ENCODE results near the gene SIGLEC11.

Gene SIGLEC11

GRCh38 chr19:49911381-49912145 lies 49.4 kb downstream of the SIGLEC11 start:
- ChIA-PET POLR2A (interaction anchor here (0.9 to 1.8 kb wide), 6 partner anchors 10 to 42 kb away, joined by 4 to 10 read pairs (median 5); partner anchors contain the start of genes AKT1S1, ATF5 and NUP62), CTCF (interaction anchor here (0.6 to 1.4 kb wide), 5 partner anchors 9 to 29 kb away, joined by 3 to 6 read pairs (median 4); partner anchors contain the start of gene NUP62)
- Histone ChIP-seq H3K36me3 (ENCODE audit: control insufficient read depth in 2 of 2, insufficient read depth in 1 of 2, low read length in 2 of 2) (peaks cover 54 to 84% of the 10 kb centered on the region in 2 experiments), H3K4me3 (ENCODE audit: low read depth, low read length) (no peak overlapping the region), H3K27ac (ENCODE audit: extremely low read depth, low read depth, low read length) (peak overlapping the region; percentile 34; the same call in 1 of the 2 replicates), H3K4me1 (ENCODE audit: control insufficient read depth, insufficient read depth, low read length) (no peaks in the 10 kb centered on the region), H3K9me3 (ENCODE audit: control insufficient read depth, insufficient read depth, low read depth, low read length) (no peaks in the 10 kb centered on the region)
- TF ChIP-seq BCL11A (tag by site-specific recombination; IDR thresholded peaks at IDR 0.05; ENCODE audit: low read depth), result no peak
- no peak for TF ChIP-seq ZNF473 (tag by site-specific recombination; IDR thresholded peaks at IDR 0.05)
- TF ChIP-seq ZNF404 (tag by site-specific recombination; IDR thresholded peaks at IDR 0.05), result no peak
- no peak for TF ChIP-seq OSR2 (tag by site-specific recombination; IDR thresholded peaks at IDR 0.05)
- no peak for TF ChIP-seq ZNF433 (tag by site-specific recombination; IDR thresholded peaks at IDR 0.05; ENCODE audit: low read depth)
- no peak for TF ChIP-seq ZNF692 (tag by site-specific recombination; IDR thresholded peaks at IDR 0.05)
- no peak for TF ChIP-seq ZBTB21 (tag by site-specific recombination; IDR thresholded peaks at IDR 0.05)
- TF ChIP-seq FEZF1 (tag by site-specific recombination; IDR thresholded peaks at IDR 0.05), result no peak
- TF ChIP-seq ZNF654 (tag by site-specific recombination; IDR thresholded peaks at IDR 0.05; ENCODE audit: low read depth), result no peak
- TF ChIP-seq ZNF610 (tag by site-specific recombination; IDR thresholded peaks at IDR 0.05; ENCODE audit: borderline replicate concordance), result no peak
- TF ChIP-seq, protein P1, sequence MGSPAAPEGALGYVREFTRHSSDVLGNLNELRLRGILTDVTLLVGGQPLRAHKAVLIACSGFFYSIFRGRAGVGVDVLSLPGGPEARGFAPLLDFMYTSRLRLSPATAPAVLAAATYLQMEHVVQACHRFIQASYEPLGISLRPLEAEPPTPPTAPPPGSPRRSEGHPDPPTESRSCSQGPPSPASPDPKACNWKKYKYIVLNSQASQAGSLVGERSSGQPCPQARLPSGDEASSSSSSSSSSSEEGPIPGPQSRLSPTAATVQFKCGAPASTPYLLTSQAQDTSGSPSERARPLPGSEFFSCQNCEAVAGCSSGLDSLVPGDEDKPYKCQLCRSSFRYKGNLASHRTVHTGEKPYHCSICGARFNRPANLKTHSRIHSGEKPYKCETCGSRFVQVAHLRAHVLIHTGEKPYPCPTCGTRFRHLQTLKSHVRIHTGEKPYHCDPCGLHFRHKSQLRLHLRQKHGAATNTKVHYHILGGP (tag by site-specific recombination; IDR thresholded peaks at IDR 0.05), result no peak
- TF ChIP-seq, protein P2, sequence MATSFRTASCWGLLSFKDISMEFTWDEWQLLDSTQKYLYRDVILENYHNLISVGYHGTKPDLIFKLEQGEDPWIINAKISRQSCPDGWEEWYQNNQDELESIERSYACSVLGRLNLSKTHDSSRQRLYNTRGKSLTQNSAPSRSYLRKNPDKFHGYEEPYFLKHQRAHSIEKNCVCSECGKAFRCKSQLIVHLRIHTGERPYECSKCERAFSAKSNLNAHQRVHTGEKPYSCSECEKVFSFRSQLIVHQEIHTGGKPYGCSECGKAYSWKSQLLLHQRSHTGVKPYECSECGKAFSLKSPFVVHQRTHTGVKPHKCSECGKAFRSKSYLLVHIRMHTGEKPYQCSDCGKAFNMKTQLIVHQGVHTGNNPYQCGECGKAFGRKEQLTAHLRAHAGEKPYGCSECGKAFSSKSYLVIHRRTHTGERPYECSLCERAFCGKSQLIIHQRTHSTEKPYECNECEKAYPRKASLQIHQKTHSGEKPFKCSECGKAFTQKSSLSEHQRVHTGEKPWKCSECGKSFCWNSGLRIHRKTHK (tag by site-specific recombination; IDR thresholded peaks at IDR 0.05), result no peak
- no peak for TF ChIP-seq YY1 (tag by site-specific recombination; IDR thresholded peaks at IDR 0.05)
- no peak for TF ChIP-seq ZNF155 (tag by site-specific recombination; IDR thresholded peaks at IDR 0.05)
- no peak for TF ChIP-seq ZNF600 (tag by site-specific recombination; IDR thresholded peaks at IDR 0.05)
- TF ChIP-seq AEBP2 (tag by site-specific recombination; IDR thresholded peaks at IDR 0.05; ENCODE audit: borderline replicate concordance), result no peak
- TF ChIP-seq ZNF501 (tag by site-specific recombination; IDR thresholded peaks at IDR 0.05), result no peak
- TF ChIP-seq ZNF292 (tag by site-specific recombination; IDR thresholded peaks at IDR 0.05; ENCODE audit: borderline replicate concordance, low read depth), result no peak
- no peak for TF ChIP-seq ZNF626 (tag by site-specific recombination; IDR thresholded peaks at IDR 0.05)

All from HEK293 (cell line).